AG10803 (cell line): ENCODE measurements around the gene PVALEF.

Experiments used
- DNase-seq: peaks from one replicate; pipeline ENCODE4 v3.0.0; 2010; ENCODE audit warnings: low read depth
- H3K4me3 ChIP-seq: 2 replicates; pipeline ENCODE4 v1.5.1; 2011; ENCODE audit warnings: mild to moderate bottlenecking, low read length, control low read depth
- CTCF ChIP-seq: conservative IDR thresholded peaks from 2 replicates; pipeline ENCODE4 v1.5.1; 2011; ENCODE audit warnings: mild to moderate bottlenecking, low read length, control low read depth, inconsistent platforms

PVALEF gene

GRCh38 chr17:81179861-81180260 lies 14.6 kb downstream of the PVALEF start:
- no peak for DNase-seq
- no peak for TF ChIP-seq CTCF
- H3K4me3 ChIP-seq = no peak overlapping the region

GRCh38 chr17:81180836-81181810 lies 15.8 kb downstream of the PVALEF start:
- TF ChIP-seq CTCF = no peak
- H3K4me3 ChIP-seq = no peak overlapping the region

GRCh38 chr17:81181811-81182185 lies 16.5 kb downstream of the PVALEF start:
- no peak for DNase-seq
- no peak overlapping the region for H3K4me3 ChIP-seq
- TF ChIP-seq CTCF = no peak

More at GRCh38 chr17:81180836-81181810, 15.8 kb downstream of the PVALEF start:
- DNase-seq = no peak

- H3K4me3 ChIP-seq = no peak overlapping the region
- no peak for TF ChIP-seq CTCF
- no peak for DNase-seq
Observed at GRCh38 chr17:81182596-81182995, 17.3 kb downstream of the PVALEF start.

- no peak overlapping the region for H3K4me3 ChIP-seq
- no peak for TF ChIP-seq CTCF
- no peak for DNase-seq
Observed at GRCh38 chr17:81183316-81183715, 18.0 kb downstream of the PVALEF start.

GRCh38 chr17:81183807-81184206 lies 18.5 kb downstream of the PVALEF start:
- TF ChIP-seq CTCF = no peak
- H3K4me3 ChIP-seq = no peak overlapping the region
- DNase-seq = no peak

- DNase-seq = no peak
Observed at GRCh38 chr17:81184555-81184954, 19.2 kb downstream of the PVALEF start.

More at GRCh38 chr17:81184555-81184954, 19.2 kb downstream of the PVALEF start:
- TF ChIP-seq CTCF = no peak
- H3K4me3 ChIP-seq = no peak overlapping the region
